NCI-H1105 (cell line): ENCODE measurements around the gene IL1B.

ENCODE experiments used
- DNase-seq: peaks from one replicate; lab custom pipeline; 2025; lab: John Stamatoyannopoulos, UW

IL1B gene

DNA sequence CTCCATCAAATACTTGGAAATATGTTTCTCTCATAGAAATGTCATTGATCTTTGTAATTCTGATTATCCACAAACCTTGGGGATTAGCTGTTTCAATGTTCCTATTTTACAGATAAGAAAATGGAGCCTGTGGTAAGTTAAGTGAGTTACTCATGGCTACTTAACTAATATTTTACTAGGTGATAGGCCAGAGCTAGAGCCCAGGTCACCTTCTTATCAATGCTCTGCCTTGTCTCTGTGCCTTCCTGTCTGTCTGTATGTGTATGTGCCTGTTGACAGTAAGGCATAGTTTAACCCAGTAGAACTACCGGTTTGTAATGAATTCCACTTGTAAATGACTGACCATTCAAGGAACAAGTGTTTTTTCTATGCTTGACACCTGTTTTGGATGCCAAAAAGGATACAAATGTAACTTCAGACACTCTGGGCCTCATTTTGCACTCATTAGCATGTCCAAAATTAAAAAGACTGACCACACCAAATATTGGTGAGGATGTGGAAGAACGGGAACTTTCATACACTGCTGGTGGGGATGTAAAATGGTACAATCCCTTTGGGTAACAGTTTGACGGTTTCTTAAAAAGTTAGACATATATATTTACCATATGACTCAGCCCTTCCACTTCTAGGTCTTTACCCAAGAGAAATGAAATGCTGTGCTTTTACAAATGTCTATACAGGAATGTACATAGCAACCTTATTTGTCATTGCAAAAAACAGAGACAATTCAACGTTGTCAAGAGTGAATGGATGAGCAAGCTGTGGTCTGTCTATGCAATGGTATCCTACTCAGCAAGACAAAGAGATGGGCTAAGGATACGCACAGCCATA, 32.7 kb downstream of the IL1B start:
- DNase-seq = no peak

DNA sequence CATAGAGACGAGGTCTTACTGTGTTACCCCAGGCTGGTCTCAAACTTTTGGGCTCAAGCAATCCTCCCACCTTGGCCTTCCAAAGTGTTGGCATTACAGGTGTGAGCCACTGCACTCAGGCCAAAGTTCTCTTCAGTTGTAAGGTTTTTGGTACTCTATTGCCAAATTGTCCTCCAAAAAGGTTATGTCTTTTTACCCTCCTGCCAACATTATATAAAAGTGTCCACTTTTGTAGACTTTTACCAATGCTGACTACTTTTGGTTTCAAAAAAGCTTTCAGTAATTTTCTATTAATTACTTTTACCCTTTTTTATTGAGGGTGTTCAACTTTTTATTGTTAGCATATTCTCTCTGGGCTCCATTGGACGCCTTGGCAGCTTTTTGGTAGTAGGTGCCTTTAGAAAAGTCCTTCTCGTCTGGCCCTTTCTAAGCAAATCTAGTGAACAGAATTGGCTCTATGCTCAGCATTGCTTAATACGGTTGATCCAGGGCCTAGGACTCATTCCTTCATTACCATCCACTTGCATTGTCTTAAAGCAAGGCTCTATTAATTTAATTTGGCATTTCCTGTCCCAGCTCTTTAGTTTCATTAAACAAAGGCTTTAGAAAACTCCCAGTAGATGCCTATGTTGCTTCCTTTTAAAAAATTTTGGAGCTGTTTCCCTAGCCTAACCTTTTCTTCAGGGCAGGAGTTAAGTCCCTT, 35.5 kb downstream of the IL1B start:
- DNase-seq = no peak

DNA sequence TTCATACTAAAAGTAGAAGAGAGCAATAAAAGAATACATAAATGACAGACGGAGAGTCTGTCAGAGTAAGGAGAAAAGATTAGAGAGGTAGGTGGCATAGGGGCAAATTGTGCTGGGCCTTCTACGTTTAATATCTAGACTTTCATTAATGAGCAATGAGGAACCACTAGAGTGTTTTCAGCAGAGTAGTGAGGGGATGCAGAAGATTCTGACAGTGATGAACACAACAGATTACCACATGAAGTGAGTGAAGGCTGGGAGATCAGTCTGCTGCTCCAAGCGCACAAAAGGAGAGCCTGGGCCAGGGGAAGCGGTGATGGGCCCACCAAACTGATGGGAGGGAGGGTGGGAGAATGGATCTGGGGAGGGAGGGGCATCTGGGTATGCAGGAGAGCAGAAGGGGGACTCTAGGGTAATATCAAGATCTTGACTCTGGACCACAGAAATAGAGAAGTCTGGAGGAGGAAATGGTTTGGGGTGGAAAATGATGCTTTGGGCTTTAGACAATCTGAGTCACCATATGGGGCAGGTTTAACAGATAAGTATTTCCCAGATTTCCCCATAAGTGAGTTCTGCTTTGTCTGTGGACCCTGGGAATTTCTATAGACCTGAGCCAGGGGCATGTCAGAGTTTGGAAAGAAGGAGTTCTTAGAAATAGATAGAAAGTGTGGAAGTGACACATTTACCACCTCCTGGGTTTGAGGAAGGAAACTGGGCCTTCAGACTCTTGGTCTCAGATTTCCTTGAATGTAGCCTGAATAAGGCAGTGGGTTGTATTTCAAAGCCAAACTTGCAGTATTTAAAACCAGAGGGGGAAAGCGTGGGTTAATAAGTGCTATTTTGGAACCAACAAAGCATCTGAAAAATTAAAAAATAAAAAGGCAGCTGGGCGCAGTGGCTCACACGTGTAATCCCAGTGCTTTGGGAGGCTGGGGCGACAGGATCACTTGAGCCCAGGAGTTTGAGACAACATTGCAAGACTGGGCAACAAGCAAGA, 37.3 kb downstream of the IL1B start:
- DNase-seq = no peak

DNA sequence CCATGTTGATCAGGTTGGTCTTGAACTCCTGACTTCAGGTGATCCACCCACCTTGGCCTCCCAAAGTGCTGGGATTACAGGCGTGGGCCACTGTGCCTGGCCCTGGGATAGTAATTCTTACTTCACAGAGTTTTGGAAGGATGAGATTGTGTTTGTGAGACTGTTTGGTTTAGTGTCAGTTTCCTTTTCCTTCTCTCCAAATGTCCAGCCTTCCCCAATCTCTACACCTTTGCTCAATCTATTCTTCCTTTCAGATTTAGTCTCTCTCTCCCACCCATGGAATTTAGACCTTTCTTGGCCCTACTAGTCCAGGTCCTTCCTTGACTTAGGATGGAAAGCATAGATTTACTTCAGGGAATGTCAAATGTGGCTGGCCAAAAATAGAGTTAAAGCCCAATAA, 40.1 kb downstream of the IL1B start:
- no peak for DNase-seq

DNA sequence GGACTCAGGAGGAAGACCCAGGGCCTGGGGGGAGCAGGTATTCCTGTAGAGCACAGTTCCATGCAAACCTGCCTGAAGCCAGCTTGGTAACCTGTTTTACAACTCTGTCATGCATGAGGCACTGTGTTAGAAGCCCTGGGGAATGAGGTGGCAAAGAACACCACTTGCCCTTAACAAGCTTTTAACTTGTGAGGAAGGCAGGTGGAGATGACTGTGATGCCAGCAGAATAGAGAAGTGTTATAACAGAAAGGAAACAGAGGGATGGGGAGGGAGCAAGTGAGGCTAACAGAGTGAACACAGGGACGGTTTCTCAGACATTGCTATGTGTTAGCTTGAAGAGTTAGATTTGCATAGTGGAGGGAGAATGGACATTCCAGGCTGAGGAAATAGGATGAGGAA, 40.8 kb downstream of the IL1B start:
- no peak for DNase-seq

DNA sequence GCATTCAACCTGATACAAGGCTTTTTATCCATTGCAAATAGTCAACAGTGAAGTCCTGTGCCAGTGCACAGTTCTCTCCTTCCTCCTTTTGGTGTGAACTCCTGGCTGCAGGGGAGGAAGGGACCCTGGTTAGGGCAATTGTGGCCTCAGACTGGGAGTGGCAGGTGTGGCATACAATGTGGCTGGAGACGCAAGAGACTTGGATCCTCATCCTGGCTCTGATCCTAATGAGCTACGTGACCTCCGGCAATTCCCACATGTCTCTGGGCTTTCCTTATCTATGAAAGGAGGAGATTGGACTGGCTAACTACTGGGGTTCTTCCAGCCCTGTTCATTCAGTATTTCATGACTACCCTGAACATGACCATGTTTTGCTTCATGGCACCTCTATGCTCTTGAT, 41.7 kb downstream of the IL1B start:
- DNase-seq = no peak

DNA sequence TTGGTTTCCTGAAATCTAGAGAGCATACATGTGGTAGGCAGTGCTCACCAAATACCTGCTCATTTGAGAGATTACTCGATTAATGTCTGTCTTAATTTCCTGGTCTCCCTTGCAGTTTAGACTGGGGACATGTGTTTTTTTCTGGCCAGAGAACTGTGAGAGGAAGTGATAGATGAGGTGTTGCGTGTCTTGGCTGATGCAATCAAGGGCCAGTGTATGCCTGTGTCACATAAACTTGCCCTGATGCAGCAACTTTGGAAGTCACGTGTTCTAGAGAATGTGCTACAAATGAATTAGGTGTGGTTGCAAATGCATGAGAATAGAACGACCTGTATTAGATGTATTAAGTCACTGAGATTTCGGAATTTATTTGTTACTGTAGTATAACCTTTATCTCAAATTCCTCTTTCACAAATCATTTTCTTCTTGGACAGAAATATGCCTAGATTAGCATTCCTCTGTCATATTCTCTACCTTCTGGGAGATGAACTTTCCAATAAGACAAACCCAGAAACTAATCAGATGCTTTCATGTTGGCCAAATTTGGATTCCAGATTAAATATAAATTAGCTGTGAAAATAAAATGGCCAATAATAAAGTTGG, 42.3 kb downstream of the IL1B start:
- no peak for DNase-seq

DNA sequence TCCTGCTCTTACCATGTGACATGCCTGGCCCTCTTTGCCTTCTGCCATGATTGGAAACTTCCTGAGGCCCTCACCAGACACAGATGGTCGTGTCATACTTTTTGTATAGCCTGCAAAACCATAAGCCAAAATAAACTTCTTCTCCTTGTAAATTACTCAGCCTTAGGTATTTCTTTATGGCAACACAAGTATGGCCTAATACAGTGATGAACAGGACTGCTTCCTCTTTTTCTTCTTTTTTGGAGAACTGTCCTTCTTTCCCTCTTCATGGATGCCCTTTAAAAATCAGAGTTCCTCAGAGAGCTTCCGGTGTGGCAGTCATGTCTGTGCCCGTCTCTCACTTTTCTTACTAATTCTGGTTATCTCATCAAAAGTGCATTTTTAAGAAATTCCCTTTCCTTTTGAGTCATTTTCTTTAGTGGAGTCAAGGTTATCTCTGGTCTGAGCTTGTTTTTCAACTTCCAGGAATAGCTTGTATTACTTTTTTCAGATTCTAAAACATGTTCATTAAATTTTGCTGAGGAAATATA, 43.1 kb downstream of the IL1B start:
- DNase-seq = no peak

DNA sequence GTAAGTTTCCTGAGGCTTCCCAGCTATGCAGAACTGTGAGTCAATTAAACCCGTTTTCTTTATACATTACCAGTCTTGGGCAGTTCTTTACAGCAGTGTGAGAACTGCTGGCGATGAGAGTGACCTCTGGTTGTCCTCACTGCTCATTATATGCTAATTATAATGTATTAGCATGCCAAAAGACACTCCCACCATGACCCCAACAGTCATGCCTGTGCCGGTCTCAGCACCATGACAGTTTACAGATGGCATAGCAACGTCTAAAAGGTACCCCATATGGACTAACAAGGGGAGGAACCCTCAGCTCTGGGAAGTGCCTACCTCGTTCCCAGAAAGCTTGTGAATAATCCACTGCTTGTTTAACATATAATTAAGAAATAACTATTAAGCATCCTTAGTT, 44.2 kb downstream of the IL1B start:
- no peak for DNase-seq

DNA sequence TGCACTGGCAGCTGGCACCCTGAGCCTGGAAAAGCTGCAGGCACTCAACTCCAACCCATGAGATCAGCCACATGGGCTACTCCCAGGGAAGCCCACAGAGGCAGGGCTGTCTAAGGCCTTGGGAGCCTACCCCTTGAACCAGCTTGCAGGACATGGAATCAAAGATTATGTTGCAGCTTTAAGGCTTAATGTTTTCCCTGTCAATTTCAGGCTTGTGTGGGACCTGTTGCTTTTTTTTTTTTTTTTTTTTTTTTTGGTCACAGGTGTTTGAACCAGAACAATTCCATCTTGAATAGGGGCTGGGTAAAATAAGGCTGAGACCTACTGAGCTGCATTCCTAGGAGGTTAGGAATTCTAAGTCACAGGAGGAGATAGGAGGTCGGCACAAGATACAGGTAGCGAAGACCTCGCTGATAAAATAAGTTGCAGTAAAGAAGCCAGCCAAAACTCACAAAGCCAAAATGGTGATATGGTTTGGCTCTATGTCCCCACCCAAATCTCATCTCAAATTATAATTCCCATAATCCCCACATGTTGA, 44.8 kb downstream of the IL1B start:
- DNase-seq = no peak

DNA sequence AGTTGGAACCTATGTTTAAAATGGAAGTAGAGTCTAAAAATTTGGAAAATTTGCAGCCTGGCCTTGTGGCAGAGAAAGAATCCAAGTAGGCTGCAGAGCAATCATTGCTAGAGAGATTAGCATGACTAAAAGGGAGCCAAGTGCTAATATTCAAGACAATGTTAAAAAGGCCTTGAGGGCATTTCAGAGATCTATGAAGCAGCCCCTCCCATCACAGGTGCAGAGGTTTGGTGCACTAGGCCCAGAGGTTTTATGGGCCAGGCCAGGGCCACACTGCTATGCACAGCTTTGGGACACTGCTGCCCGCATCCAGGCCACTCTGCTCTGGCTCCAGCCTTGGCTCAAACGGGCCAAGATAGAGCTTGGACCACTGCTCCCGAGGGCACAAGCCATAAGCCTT, 45.6 kb downstream of the IL1B start:
- no peak for DNase-seq

DNA sequence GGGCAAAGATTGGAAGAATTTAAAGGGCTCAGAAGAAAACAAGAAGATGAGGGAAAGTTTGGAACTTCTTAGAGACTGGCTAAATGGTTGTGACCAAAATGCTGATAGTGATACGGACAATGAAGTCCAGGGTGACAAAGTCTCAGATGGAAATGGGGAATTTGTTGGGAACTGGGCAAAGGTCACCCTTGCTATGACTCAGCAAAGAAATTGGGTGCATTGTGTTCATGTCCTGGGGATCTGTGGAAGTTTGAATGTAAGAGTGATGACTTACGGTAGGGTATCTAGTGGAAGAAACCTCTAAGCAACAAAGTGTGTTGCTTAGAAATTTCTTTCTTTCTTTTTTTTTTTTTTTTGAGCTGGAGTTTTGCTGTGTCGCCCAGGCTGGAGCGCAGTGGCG, 46.3 kb downstream of the IL1B start:
- DNase-seq = no peak

DNA sequence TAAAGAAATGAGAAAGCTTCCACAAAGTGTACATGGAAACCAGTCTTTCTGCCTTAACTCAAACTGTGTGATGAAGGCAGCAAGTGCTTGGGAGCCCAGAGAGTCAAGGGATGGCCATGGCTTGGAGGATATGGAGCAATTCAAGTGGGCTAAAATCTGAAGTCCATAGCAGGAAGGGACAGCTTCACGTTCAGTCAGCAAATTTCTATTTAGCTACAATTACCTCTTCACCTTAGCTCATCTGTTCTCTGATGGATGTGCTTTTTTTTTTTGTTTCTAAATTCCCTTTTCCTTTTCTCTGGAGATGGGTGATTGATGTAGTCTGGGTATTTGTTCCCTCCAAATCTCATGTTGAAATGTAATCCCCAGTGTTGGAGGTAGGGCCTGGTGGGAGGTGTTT, 47.4 kb downstream of the IL1B start:
- DNase-seq = no peak

DNA sequence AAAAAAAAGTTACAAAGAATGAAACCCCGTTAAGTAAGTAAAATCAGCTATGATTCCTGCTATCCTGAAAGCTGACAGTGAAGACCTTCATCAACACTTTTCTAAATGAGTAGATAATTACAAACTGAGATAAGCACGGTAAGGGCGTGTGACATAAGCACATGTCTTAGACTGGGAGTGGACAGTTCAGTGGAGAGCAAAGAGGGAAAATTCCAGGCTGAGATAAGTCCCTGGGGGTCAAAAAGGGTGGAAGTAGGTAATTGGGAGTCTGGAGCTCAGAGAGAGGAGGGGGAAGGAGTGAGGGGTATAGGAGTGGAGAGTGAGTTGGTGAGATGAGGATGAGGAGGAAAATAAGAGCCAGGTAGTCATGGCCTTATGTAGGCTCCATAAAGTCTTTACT, 47.9 kb downstream of the IL1B start:
- no peak for DNase-seq

DNA sequence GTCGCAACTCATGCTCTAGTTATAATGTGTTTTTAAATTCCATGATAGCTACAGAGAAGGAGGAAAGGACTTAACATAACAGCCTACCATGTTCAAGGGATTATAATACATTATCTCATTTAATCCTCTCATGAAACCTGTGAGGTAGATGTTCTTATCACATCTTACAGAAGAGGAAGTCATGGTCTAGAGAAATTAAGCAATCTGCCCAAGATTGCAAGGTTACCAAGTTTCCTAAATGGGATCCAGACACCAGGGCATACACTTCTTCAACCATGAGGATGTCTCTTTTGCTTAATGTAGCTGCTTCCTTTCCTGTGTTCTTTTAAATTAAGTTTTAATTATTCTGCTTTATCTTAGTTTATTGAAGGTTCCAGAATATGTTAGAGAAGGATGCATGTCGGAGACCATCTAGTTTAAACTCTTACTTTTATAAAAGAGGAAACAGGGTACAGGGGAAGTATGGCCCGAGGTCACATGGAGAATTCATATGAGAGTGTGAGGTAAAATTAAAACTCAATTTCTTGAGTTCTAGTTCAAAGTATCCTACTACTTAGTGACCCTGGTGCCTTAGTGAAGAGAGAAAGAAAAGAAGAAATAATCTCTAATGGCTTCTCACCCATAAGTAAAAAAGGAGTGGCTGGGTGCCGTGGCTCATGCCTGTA, 48.7 kb downstream of the IL1B start:
- DNase-seq = no peak

DNA sequence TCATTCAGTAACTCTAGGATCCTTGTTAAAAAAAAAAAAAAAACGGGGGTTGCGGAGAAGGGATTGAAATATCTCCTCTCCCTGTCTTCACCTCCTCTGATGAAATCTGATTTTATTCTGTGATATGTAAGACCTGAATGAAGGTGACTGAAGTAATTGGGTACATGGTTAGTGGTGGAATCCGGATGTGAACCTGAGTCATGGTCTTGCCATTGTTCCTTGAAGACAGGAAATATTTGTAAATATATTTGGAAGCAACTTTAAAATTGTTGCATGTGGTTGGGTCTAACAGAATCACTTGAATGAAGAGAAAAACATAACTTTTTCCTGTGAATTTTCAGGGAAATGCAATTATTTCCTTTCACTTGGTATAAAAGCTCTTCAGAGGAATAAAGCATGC, 49.3 kb downstream of the IL1B start:
- DNase-seq = no peak

DNA sequence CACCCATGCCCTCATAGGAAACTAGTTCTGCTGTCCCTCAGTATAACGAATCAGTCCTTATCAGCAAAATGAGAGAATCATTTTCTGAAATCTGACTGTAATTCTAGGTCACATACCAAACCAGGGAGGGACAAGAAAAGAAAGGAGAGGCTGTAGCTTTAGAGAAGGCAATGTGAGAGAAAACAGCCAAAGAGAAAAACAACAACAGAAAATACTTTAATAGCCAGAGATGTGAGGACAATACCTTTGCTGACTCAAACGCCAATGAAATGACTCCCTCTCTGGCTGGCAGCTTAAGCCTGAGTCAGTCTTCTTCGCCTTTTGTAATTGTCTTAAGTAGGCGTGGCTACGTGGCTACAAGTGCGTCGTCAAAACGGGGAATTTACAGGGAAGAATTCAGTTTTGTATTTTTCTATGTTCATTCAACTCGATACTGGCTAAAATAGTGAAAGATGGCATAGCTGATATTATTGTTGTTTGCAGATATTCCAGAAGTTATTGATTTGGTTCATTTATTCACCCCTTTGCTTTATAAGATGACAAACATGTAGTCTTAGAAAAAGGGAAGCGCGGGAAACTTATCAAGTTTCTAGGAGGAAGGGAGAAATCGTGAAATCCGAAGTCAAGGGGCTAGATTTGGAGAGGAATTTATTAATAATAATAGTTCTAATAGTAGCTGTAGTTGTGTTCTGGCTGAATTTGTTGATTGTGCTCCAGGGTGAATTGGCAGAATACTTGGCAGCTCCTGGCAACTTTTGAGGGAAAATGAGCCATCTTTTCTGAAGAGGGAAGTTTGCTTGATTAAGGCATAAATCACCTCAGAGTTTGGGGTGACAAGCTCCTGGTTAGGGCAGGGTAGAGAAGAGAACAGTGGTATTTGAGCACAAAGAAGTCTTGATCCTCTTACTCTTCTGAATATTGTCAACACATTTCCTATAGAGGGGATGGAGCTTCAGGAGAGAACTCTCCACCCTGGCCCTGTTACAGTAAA, 52.1 kb downstream of the IL1B start, which contains the start of gene IL1A:
Gene IL1A, minus strand, starts transcription at position 295 of the 991 bp plus-strand sequence. CDS start 723 bp downstream, outside the sequence.
- DNase-seq = no peak

DNA sequence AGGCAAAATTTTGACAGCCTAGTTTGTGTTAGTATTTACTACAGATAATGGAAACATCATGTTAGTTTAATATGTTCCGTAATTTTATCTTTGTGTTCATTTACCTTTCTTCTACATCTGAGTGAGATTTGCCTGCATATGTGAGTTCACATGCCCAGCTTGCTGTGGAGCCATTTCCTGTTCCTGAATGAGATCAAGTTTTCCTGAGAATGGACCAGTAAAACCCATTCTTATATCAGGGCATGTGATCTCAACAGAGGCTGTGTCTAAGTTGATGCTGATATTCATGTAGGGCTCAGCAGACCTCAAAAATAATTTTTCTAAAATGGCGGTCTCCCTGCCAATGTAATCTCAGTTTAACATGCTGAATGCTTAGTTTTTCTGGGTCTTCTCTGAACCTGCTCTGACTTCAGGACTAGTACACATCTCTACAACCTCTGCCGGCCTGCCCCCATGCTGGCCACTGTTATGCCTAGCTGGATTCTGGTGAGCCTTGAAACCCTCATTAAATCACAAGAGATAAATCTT, 53.3 kb downstream of the IL1B start:
- no peak for DNase-seq

DNA sequence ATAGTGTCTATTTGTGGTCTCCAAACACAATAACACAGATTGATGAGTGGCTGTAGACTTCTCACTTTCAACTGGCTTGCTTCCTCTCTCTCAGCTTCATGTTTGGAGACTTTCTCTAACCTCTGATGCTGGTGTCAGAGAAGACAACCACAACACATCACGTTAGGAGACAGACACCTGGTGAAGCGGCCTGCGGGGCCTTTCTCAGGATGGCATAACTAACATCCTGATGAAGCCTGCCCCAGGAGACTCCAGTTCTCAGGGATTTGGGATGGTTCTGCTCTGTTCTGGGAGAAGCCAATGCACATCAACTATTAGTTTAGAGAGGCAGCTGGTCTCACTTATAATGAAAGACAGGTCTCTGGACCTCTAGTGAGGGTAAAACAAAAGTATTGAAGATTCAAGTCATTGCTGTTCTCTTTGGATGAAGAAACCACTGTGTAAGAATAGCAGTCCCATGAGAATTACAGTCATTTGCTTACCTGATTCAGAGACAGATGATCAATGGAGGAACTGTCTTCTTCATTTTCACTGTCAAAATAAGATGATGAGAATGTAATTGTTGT, 54.3 kb downstream of the IL1B start:
- no peak for DNase-seq
